PC-3 (cell line): Measurements from ENCODE around the gene SLC26A8.

Experiments
- CTCF ChIP-seq: fragments of 300-600 bp; sonication (generic); conservative IDR thresholded peaks from 2 replicates; pipeline ENCODE4 v1.5.1; 2017; ENCODE audit warnings: antibody characterized with exemption, low read depth, mild to moderate bottlenecking, low read length
- EZH2 ChIP-seq: fragments of 300-600 bp; sonication (generic); IDR thresholded peaks from one replicate; pipeline ENCODE4 v1.6.1; 2017; ENCODE audit warnings: antibody characterized with exemption, mild to moderate bottlenecking, low read length; ENCODE audit not compliant: unreplicated experiment

GRCh38 chr6:36063318-36064060, 39.0 kb upstream of the SLC26A8 start:
- no peak for TF ChIP-seq CTCF
- no peak for TF ChIP-seq EZH2
